HepG2 (cell line): ENCODE measurements around the gene CFL1. TPM values are rescaled to one million over a fixed set of nuclear protein-coding genes. Genes with fewer than 3 reads are reported as not detected.

ENCODE experiments used
- ATF4 ChIP-seq, 2 experiments: fragments of 450-650 bp in 1 of 2; sonication (generic) in 1 of 2; formaldehyde crosslinking; IDR thresholded peaks; 2 replicates each; pipeline versions ENCODE4 v1.5.0 to v1.8.0; 2020 to 2022; ENCODE audit warnings: mild to moderate bottlenecking in 1 of 2, missing genetic modification reagents in 1 of 2
- CBX2 ChIP-seq, 2 experiments: fragments of 200-600 bp in 1 of 2; sonication (generic); formaldehyde crosslinking in 1 of 2; IDR thresholded peaks; 2 replicates each; pipeline versions ENCODE4 v1.7.0 to v1.8.1; 2018 to 2022; ENCODE audit warnings: low read depth in 2 of 2, low read length in 1 of 2, mild to moderate bottlenecking in 1 of 2, missing genetic modification reagents in 1 of 2
- CCAR2 ChIP-seq: fragments of 200-400 bp; formaldehyde crosslinking; optimal IDR thresholded peaks from 2 replicates; pipeline ENCODE3; 2018; ENCODE audit warnings: low read depth, mild to moderate bottlenecking, low read length, moderate library complexity
- CEBPZ ChIP-seq: IDR thresholded peaks from 2 replicates; pipeline ENCODE4 v1.6.1; 2012; ENCODE audit warnings: low read length, improper control_type of control experiment
- GATA4 ChIP-seq: sonication (generic); IDR thresholded peaks from 2 replicates; pipeline ENCODE4 v1.6.1; 2016; ENCODE audit warnings: antibody characterized with exemption, low read depth, borderline replicate concordance
- HDAC6 ChIP-seq: fragments of 200-600 bp; sonication (generic); IDR thresholded peaks from 2 replicates; pipeline ENCODE4 v1.7.0; 2017; ENCODE audit warnings: mild to moderate bottlenecking, antibody characterized with exemption, low read length, low read depth
- MTF2 ChIP-seq: sonication (generic); formaldehyde crosslinking; IDR thresholded peaks from 2 replicates; pipeline ENCODE4 v1.5.0; 2020; ENCODE audit warnings: missing genetic modification reagents, borderline replicate concordance
- NFATC3 ChIP-seq: sonication (generic); formaldehyde crosslinking; IDR thresholded peaks from 2 replicates; pipeline ENCODE4 v1.5.1; 2020; ENCODE audit warnings: mild to moderate bottlenecking, missing genetic modification reagents
- PRPF4 ChIP-seq: fragments of 200-400 bp; formaldehyde crosslinking; IDR thresholded peaks from 2 replicates; pipeline ENCODE4 v1.6.1; 2016; ENCODE audit warnings: low read length, low read depth; ENCODE audit not compliant: poor library complexity, severe bottlenecking
- THAP7 ChIP-seq: sonication (generic); formaldehyde crosslinking; IDR thresholded peaks from 2 replicates; pipeline ENCODE4 v1.8.1; 2023; ENCODE audit warnings: mild to moderate bottlenecking, missing genetic modification reagents
- TIGD3 ChIP-seq: sonication (generic); formaldehyde crosslinking; IDR thresholded peaks from 2 replicates; pipeline ENCODE4 v1.5.1; 2020; ENCODE audit warnings: mild to moderate bottlenecking, missing genetic modification reagents, borderline replicate concordance
- ZBTB7A ChIP-seq: sonication (generic); formaldehyde crosslinking; IDR thresholded peaks from 2 replicates; pipeline ENCODE4 v1.8.0; 2022; ENCODE audit warnings: mild to moderate bottlenecking, missing genetic modification reagents
- ZFY ChIP-seq: sonication (generic); formaldehyde crosslinking; IDR thresholded peaks from 2 replicates; pipeline ENCODE4 v1.4.0; 2020; ENCODE audit warnings: missing genetic modification reagents
- ZMYM4 ChIP-seq: sonication (generic); formaldehyde crosslinking; IDR thresholded peaks from 2 replicates; pipeline ENCODE4 v1.8.1; 2023; ENCODE audit warnings: mild to moderate bottlenecking, missing genetic modification reagents
- ZNF331 ChIP-seq: sonication (generic); formaldehyde crosslinking; IDR thresholded peaks from 2 replicates; pipeline ENCODE4 v1.4.0; 2020; ENCODE audit warnings: missing genetic modification reagents
- ZNF431 ChIP-seq: sonication (generic); formaldehyde crosslinking; IDR thresholded peaks from 2 replicates; pipeline ENCODE4 v1.9.0; 2022; ENCODE audit warnings: missing genetic modification reagents, low read depth, mild to moderate bottlenecking, borderline replicate concordance
- ZNF557 ChIP-seq: sonication (generic); formaldehyde crosslinking; IDR thresholded peaks from 2 replicates; pipeline ENCODE4 v1.4.0; 2020; ENCODE audit warnings: missing genetic modification reagents
- ZNF644 ChIP-seq: IDR thresholded peaks from 2 replicates; pipeline ENCODE4 v1.6.1; 2016; ENCODE audit warnings: low read depth
- ZNF678 ChIP-seq: sonication (generic); formaldehyde crosslinking; IDR thresholded peaks from 2 replicates; pipeline ENCODE4 v1.4.0; 2020; ENCODE audit warnings: mild to moderate bottlenecking, missing genetic modification reagents
- polyA plus RNA-seq, 8 experiments: library from polyadenylated mRNA; depleted of rRNA in 3 of 8; stranded (reverse) in 7 of 8; unstranded in 1 of 8; fragments of >200 nt; fragmentation: Illumina TruSeq in 4 of 8; extraction: Trizol in 4 of 8; gene quantifications; 2 replicates each; pipeline versions ENCODE4 v1.2.1 to v1.2.3, GENCODE V29; 2011 to 2016; ENCODE audit warnings: low read depth in 4 of 8, missing spikeins in 1 of 8, mixed read lengths in 1 of 8; ENCODE audit not compliant: insufficient read depth in 1 of 8
- total RNA-seq, 5 experiments: library from RNA; depleted of rRNA; stranded (reverse); fragments of >200 nt; fragmentation: Illumina TruSeq; extraction: Trizol; gene quantifications; 2 replicates each; pipeline ENCODE4 v1.2.3, GENCODE V29; 2016; ENCODE audit warnings: low read depth in 1 of 5
- TF ChIP-seq, protein P1 (sequence below): sonication (generic); formaldehyde crosslinking; IDR thresholded peaks from 2 replicates; pipeline ENCODE4 v1.5.1; 2020; ENCODE audit warnings: missing genetic modification reagents, mild to moderate bottlenecking, borderline replicate concordance
- TF ChIP-seq, protein P2 (sequence below): IDR thresholded peaks from 2 replicates; pipeline ENCODE4 v1.6.1; 2016

CFL1 gene
- total and polyA plus RNA-seq, 2 of the 13 experiments (the other 11 are each of a cell fraction or from before 2014, with no cell fraction given): 379 to 383 TPM

GRCh38 chr11:65900125-65900898 is 42.3 kb upstream of the CFL1 start, which contains the start of gene FOSL1 (continued):
- TF ChIP-seq, protein P1, sequence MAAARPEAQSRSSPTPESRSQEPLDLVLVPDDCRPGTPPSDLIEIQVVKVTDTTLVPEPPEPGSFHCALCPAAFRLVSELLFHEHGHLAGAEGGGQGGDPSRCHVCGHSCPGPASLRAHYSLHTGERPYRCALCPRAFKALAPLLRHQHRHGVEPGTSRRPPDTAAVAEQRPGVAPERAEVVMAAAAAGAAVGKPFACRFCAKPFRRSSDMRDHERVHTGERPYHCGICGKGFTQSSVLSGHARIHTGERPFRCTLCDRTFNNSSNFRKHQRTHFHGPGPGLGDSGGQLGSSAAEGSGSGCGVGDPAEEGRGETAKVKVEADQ: no peak
- TF ChIP-seq ATF4 (CRISPR knock-in tag; IDR thresholded peaks at IDR 0.05): peak in 1 of 2 experiments; percentile 26; a peak in 1 of 4 replicates
- TF ChIP-seq CBX2 (IDR thresholded peaks at IDR 0.05; ENCODE audit: low read depth, low read length): no peak
- TF ChIP-seq CBX2 (CRISPR knock-in tag; IDR thresholded peaks at IDR 0.05; ENCODE audit: low read depth): no peak
- no peak for TF ChIP-seq THAP7
- no peak for TF ChIP-seq HDAC6
- TF ChIP-seq, protein P2, sequence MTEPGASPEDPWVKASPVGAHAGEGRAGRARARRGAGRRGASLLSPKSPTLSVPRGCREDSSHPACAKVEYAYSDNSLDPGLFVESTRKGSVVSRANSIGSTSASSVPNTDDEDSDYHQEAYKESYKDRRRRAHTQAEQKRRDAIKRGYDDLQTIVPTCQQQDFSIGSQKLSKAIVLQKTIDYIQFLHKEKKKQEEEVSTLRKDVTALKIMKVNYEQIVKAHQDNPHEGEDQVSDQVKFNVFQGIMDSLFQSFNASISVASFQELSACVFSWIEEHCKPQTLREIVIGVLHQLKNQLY (CRISPR knock-in tag): no peak
- TF ChIP-seq NFATC3 (CRISPR knock-in tag): 0 out of 2 replicates have a peak, but pooled peaks have one; percentile 57
- no peak for TF ChIP-seq CCAR2
- no peak for TF ChIP-seq CEBPZ
- TF ChIP-seq ZNF331 (CRISPR knock-in tag): no peak
- no peak for TF ChIP-seq ZNF557 (CRISPR knock-in tag)
- TF ChIP-seq PRPF4: no peak
- no peak for TF ChIP-seq MTF2 (CRISPR knock-in tag)
- TF ChIP-seq ZNF678 (CRISPR knock-in tag): no peak
- TF ChIP-seq ZMYM4 (CRISPR knock-in tag): peak; percentile 27; the same call in 1 of the 2 replicates
- TF ChIP-seq ZBTB7A (CRISPR knock-in tag): no peak
- TF ChIP-seq TIGD3 (CRISPR knock-in tag): no peak
- TF ChIP-seq GATA4: no peak
- 0 out of 2 replicates have a peak, but pooled peaks have one; percentile 38 for TF ChIP-seq ZFY (CRISPR knock-in tag)
- no peak for TF ChIP-seq ZNF644 (CRISPR knock-in tag)
- no peak for TF ChIP-seq ZNF431 (CRISPR knock-in tag)
